PFSK-1 (cell line): ENCODE data around the gene SLC39A10.

Experiments used
- FOXP2 ChIP-seq: optimal IDR thresholded peaks from 2 replicates; pipeline ENCODE3; 2011; ENCODE audit warnings: borderline replicate concordance, control low read depth, inconsistent platforms; ENCODE audit not compliant: insufficient read depth; ENCODE audit errors: extremely low read length, extremely low read depth
- POLR2AphosphoS5 ChIP-seq: IDR thresholded peaks from 2 replicates; pipeline ENCODE4 v1.6.1; 2012; ENCODE audit warnings: low read depth, mild to moderate bottlenecking, control low read depth, low read length, moderate library complexity
- REST ChIP-seq, 2 experiments: IDR thresholded peaks; 2 replicates each; pipeline versions ENCODE4 v1.6.1 to v1.8.0; 2011 to 2012; ENCODE audit warnings: low read depth in 2 of 2, low read length in 2 of 2, control low read depth in 1 of 2, inconsistent platforms in 1 of 2, mild to moderate bottlenecking in 1 of 2, moderate library complexity in 1 of 2; ENCODE audit not compliant: insufficient read depth in 1 of 2
- SIN3A ChIP-seq: IDR thresholded peaks from 2 replicates; pipeline ENCODE4 v1.6.1; 2012; ENCODE audit warnings: mild to moderate bottlenecking, low read length, moderate library complexity, borderline replicate concordance; ENCODE audit not compliant: insufficient read depth
- TAF1 ChIP-seq: IDR thresholded peaks from 2 replicates; pipeline ENCODE4 v1.6.1; 2012; ENCODE audit warnings: low read length, control low read depth, borderline replicate concordance; ENCODE audit not compliant: insufficient read depth

Gene SLC39A10

GRCh38 chr2:195756218-195756942, 99.4 kb downstream of the SLC39A10 start:
- TF ChIP-seq TAF1 (no peak), REST (IDR thresholded peaks at IDR 0.05; ENCODE audit: insufficient read depth in 1 of 2, low read depth in 2 of 2, low read length in 2 of 2) (no peak), SIN3A (no peak), POLR2AphosphoS5 (no peak), FOXP2 (no peak)

- no peak for TF ChIP-seq REST (IDR thresholded peaks at IDR 0.05; ENCODE audit: insufficient read depth in 1 of 2, low read depth in 2 of 2, low read length in 2 of 2)
- no peak for TF ChIP-seq TAF1
- no peak for TF ChIP-seq SIN3A
- no peak for TF ChIP-seq FOXP2
- TF ChIP-seq POLR2AphosphoS5: no peak
These were observed 101.8 kb downstream of the SLC39A10 start for GRCh38 chr2:195758846-195759245.

- no peak for TF ChIP-seq POLR2AphosphoS5
- TF ChIP-seq TAF1: no peak
- no peak for TF ChIP-seq REST (IDR thresholded peaks at IDR 0.05; ENCODE audit: insufficient read depth in 1 of 2, low read depth in 2 of 2, low read length in 2 of 2)
- TF ChIP-seq FOXP2: no peak
- no peak for TF ChIP-seq SIN3A
These were observed 102.9 kb downstream of the SLC39A10 start for GRCh38 chr2:195759877-195760276.

- no peak for TF ChIP-seq SIN3A
- TF ChIP-seq POLR2AphosphoS5: no peak
- no peak for TF ChIP-seq TAF1
- TF ChIP-seq REST (IDR thresholded peaks at IDR 0.05; ENCODE audit: insufficient read depth in 1 of 2, low read depth in 2 of 2, low read length in 2 of 2): no peak
- no peak for TF ChIP-seq FOXP2
These were observed 106.8 kb downstream of the SLC39A10 start for GRCh38 chr2:195763866-195764265.

- TF ChIP-seq REST (IDR thresholded peaks at IDR 0.05; ENCODE audit: insufficient read depth in 1 of 2, low read depth in 2 of 2, low read length in 2 of 2) (no peak), SIN3A (no peak), FOXP2 (no peak), TAF1 (no peak), POLR2AphosphoS5 (no peak)
These were observed 109.7 kb downstream of the SLC39A10 start for GRCh38 chr2:195766691-195767090.
